K562 (cell line): ENCODE data around the gene CAMK2N1. TPM values are rescaled to one million over a fixed set of nuclear protein-coding genes. Genes with fewer than 3 reads are reported as not detected.

ENCODE experiments used
- CLOCK ChIP-seq: fragments of 250-450 bp; sonication (Bioruptor Pico); IDR thresholded peaks from 2 replicates; pipeline ENCODE4 v1.4.0; 2020; ENCODE audit warnings: mild to moderate bottlenecking, moderate library complexity, borderline replicate concordance
- ERF ChIP-seq: fragments of 450-650 bp; formaldehyde crosslinking; IDR thresholded peaks from 2 replicates; pipeline ENCODE4 v1.4.0; 2020; ENCODE audit warnings: mild to moderate bottlenecking, mixed read lengths
- LEF1 ChIP-seq: fragments of 450-650 bp; IDR thresholded peaks from 2 replicates; pipeline ENCODE4 v1.6.1; 2016; ENCODE audit warnings: mild to moderate bottlenecking
- MEF2D ChIP-seq: conservative IDR thresholded peaks from 2 replicates; pipeline ENCODE4 v1.6.1; 2016; ENCODE audit warnings: low read depth, missing genetic modification characterization, missing compliant biosample characterization
- NBN ChIP-seq: fragments of 450-650 bp; IDR thresholded peaks from 2 replicates; pipeline ENCODE4 v1.6.1; 2016; ENCODE audit warnings: low read depth, mild to moderate bottlenecking
- NFE2 ChIP-seq: IDR thresholded peaks from 2 replicates; pipeline ENCODE4 v1.6.1; 2014; ENCODE audit warnings: antibody characterized with exemption, low read depth
- POLR2A ChIP-seq: fragments of 450-650 bp; conservative IDR thresholded peaks from 2 replicates; pipeline ENCODE4 v1.6.1; 2016
- RFX7 ChIP-seq: fragments of 250-450 bp; sonication (Bioruptor Pico); IDR thresholded peaks from 2 replicates; pipeline ENCODE4 v1.5.1; 2021; ENCODE audit warnings: mild to moderate bottlenecking
- RNF2 ChIP-seq: sonication (generic); IDR thresholded peaks from 2 replicates; pipeline ENCODE4 v1.6.1; 2016
- SIN3B ChIP-seq: fragments of 450-650 bp; IDR thresholded peaks from 2 replicates; pipeline ENCODE4 v1.6.1; 2017; ENCODE audit warnings: low read depth, mild to moderate bottlenecking, moderate library complexity
- SOX6 ChIP-seq: fragments of 450-650 bp; IDR thresholded peaks from 2 replicates; pipeline ENCODE4 v1.6.1; 2014; ENCODE audit warnings: mild to moderate bottlenecking
- TAF7 ChIP-seq: fragments of 450-650 bp; IDR thresholded peaks from 2 replicates; pipeline ENCODE4 v1.6.1; 2016; ENCODE audit warnings: missing genetic modification characterization, missing compliant biosample characterization
- ZBTB12 ChIP-seq: fragments of 250-450 bp; sonication (Bioruptor Pico); IDR thresholded peaks from 2 replicates; pipeline ENCODE4 v1.4.0; 2020
- ZNF668 ChIP-seq: fragments of 250-450 bp; sonication (Bioruptor Pico); IDR thresholded peaks from 2 replicates; pipeline ENCODE4 v1.8.0; 2022; ENCODE audit warnings: mild to moderate bottlenecking, inconsistent platforms
- ZNF740 ChIP-seq, 3 experiments: fragments of 200-800 bp in 1 of 3; sonication (Bioruptor generic) in 1 of 3; sonication (generic) in 1 of 3; formaldehyde crosslinking in 1 of 3; IDR thresholded peaks; 2 replicates each; pipeline versions ENCODE4 v1.6.1 to v1.8.0; 2016 to 2022; ENCODE audit warnings: mild to moderate bottlenecking in 2 of 3, missing compliant biosample characterization in 2 of 3, missing genetic modification characterization in 2 of 3, missing genetic modification reagents in 1 of 3
- ZNF766 ChIP-seq: fragments of 200-800 bp; sonication (Bioruptor generic); conservative IDR thresholded peaks from 2 replicates; pipeline ENCODE4 v1.6.1; 2016; ENCODE audit warnings: missing genetic modification characterization, missing compliant biosample characterization
- polyA plus RNA-seq, 8 experiments: library from polyadenylated mRNA; depleted of rRNA in 4 of 8; stranded (reverse) in 5 of 8; unstranded in 3 of 8; fragments of >200 nt; fragmentation: Nextera tagmentation in 2 of 8; fragmentation: Illumina TruSeq in 1 of 8; extraction: Ambion mirVana in 2 of 8; extraction: Trizol in 1 of 8; gene quantifications; 2 replicates each; pipeline versions ENCODE4 v1.2.1 to v1.2.3, GENCODE V29; 2011 to 2014; ENCODE audit warnings: inconsistent platforms in 1 of 8, missing spikeins in 1 of 8
- total RNA-seq, 7 experiments: library from RNA; depleted of rRNA in 6 of 7; stranded (reverse); fragments of >200 nt in 6 of 7; fragmentation: Illumina TruSeq in 2 of 7; extraction: Trizol in 2 of 7; gene quantifications; 2 replicates each; pipeline versions ENCODE4 v1.2.1 to v1.2.3, GENCODE V29; 2011 to 2021; ENCODE audit warnings: low replicate concordance in 1 of 7
- TF ChIP-seq, protein P1 (sequence below): conservative IDR thresholded peaks from 2 replicates; pipeline ENCODE4 v1.6.1; 2011; ENCODE audit warnings: low read depth, mild to moderate bottlenecking, low read length; ENCODE audit not compliant: control insufficient read depth
- TF ChIP-seq, protein P2 (sequence below): sonication (generic); formaldehyde crosslinking; IDR thresholded peaks from 2 replicates; pipeline ENCODE4 v1.8.1; 2023; ENCODE audit warnings: mild to moderate bottlenecking, missing genetic modification reagents, moderate library complexity
- TF ChIP-seq, protein P3 (sequence below): fragments of 450-650 bp; IDR thresholded peaks from 2 replicates; pipeline ENCODE4 v1.7.0; 2016; ENCODE audit warnings: borderline replicate concordance

Gene CAMK2N1
- total and polyA plus RNA-seq, 9 of the 15 experiments (the other 6 are each of a cell fraction or from before 2014, with no cell fraction given): 0.09 to 1.4 (median 0.34) TPM

DNA sequence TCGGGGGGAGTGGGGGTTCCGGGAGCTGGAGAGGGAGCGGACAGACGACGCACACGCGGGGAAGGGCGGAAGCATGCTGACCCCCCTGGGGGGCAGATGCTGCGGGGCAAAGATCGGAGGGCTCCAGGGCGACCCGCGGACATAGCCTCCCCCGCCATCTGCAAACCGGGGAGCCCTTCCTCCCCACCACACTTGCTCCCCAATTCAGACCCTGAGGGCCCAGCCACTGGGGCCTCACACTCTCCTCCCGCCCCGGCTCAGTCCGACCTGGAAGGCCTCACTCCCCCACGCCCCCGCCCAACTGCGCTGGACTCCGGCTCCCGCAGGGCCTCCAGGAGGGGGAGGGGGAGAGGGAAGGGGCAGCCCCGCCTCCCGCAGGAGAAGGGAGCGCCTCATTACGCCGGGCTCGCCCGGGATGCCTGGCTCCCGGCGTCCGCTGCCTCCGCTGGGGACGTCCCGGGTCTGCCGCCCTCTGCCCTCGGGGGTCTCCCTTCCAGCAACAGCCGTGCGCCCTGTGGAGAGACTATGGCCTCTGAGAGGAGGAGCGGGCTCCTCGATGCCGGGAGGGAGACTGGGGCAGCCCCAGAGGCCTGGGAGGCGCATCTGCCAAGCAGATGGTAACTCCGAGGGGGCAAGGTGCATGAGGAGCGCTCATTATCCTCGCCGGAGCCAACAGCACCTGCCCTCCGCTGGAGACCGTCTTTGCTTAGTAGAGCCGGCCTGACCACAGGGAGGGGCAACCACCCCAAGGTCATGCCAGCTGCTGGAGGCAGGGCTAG lies 636 bp upstream of the CAMK2N1 start (continued):
- TF ChIP-seq RNF2 (0 out of 2 replicates have a peak, but pooled peaks have one; percentile 24), SOX6 (no peak), RFX7 (no peak), ZNF766 (no peak), MEF2D (tag) (no peak), TAF7 (tag) (peak; percentile 26; the same call in 1 of the 2 replicates), NBN (no peak), ZNF668 (no peak), ZBTB12 (CRISPR knock-in tag) (no peak), POLR2A (0 out of 2 replicates have a peak, but pooled peaks have one; percentile 42), NFE2 (no peak), ZNF740 (CRISPR knock-in tag; IDR thresholded peaks at IDR 0.05) (peak; percentile 61; the same call in 1 of the 2 replicates), ZNF740 (tag; IDR thresholded peaks at IDR 0.05) (peak in 1 of 2 experiments; percentile 82; a peak in 2 of 4 replicates), ERF (CRISPR knock-in tag) (no peak), LEF1 (no peak), SIN3B (no peak), CLOCK (no peak)
- TF ChIP-seq, protein P1, sequence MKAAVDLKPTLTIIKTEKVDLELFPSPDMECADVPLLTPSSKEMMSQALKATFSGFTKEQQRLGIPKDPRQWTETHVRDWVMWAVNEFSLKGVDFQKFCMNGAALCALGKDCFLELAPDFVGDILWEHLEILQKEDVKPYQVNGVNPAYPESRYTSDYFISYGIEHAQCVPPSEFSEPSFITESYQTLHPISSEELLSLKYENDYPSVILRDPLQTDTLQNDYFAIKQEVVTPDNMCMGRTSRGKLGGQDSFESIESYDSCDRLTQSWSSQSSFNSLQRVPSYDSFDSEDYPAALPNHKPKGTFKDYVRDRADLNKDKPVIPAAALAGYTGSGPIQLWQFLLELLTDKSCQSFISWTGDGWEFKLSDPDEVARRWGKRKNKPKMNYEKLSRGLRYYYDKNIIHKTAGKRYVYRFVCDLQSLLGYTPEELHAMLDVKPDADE: no peak
- TF ChIP-seq, protein P2, sequence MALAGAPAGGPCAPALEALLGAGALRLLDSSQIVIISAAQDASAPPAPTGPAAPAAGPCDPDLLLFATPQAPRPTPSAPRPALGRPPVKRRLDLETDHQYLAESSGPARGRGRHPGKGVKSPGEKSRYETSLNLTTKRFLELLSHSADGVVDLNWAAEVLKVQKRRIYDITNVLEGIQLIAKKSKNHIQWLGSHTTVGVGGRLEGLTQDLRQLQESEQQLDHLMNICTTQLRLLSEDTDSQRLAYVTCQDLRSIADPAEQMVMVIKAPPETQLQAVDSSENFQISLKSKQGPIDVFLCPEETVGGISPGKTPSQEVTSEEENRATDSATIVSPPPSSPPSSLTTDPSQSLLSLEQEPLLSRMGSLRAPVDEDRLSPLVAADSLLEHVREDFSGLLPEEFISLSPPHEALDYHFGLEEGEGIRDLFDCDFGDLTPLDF (CRISPR knock-in tag): no peak
- TF ChIP-seq, protein P3, sequence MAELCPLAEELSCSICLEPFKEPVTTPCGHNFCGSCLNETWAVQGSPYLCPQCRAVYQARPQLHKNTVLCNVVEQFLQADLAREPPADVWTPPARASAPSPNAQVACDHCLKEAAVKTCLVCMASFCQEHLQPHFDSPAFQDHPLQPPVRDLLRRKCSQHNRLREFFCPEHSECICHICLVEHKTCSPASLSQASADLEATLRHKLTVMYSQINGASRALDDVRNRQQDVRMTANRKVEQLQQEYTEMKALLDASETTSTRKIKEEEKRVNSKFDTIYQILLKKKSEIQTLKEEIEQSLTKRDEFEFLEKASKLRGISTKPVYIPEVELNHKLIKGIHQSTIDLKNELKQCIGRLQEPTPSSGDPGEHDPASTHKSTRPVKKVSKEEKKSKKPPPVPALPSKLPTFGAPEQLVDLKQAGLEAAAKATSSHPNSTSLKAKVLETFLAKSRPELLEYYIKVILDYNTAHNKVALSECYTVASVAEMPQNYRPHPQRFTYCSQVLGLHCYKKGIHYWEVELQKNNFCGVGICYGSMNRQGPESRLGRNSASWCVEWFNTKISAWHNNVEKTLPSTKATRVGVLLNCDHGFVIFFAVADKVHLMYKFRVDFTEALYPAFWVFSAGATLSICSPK: no peak
